HG02943 (cell line): ENCODE data around the gene USP31.

Experiments
- ATAC-seq: cut with Tn5 transposase; IDR thresholded peaks from one replicate; pipeline ENCODE4 v1.9.1; 2021; ENCODE audit warnings: mild to moderate bottlenecking, low read depth, moderate library complexity; ENCODE audit not compliant: unreplicated experiment

USP31 gene

GRCh38 chr16:23069844-23070243, 79.4 kb downstream of the USP31 start:
- ATAC-seq: no peak

- no peak for ATAC-seq
Measured at GRCh38 chr16:23068079-23068736, 81.0 kb downstream of the USP31 start.

- ATAC-seq: no peak
Measured at GRCh38 chr16:23066676-23067075, 82.6 kb downstream of the USP31 start.

- no peak for ATAC-seq
Measured at GRCh38 chr16:23064639-23065038, 84.6 kb downstream of the USP31 start.

- no peak for ATAC-seq
Measured at GRCh38 chr16:23062524-23062923, 86.7 kb downstream of the USP31 start.

GRCh38 chr16:23061669-23062068, 87.6 kb downstream of the USP31 start:
- no peak for ATAC-seq

- ATAC-seq: no peak
Measured at GRCh38 chr16:23060458-23061320, 88.6 kb downstream of the USP31 start.

- no peak for ATAC-seq
Measured at GRCh38 chr16:23059433-23059832, 89.8 kb downstream of the USP31 start.

- no peak for ATAC-seq
Measured at GRCh38 chr16:23058576-23058975, 90.7 kb downstream of the USP31 start.

- ATAC-seq: no peak
Measured at GRCh38 chr16:23057013-23057596, 92.1 kb downstream of the USP31 start.

- no peak for ATAC-seq
Measured at GRCh38 chr16:23055481-23055880, 93.8 kb downstream of the USP31 start.

- ATAC-seq: no peak
Measured at GRCh38 chr16:23052908-23053580, 96.2 kb downstream of the USP31 start.

- ATAC-seq: no peak
Measured at GRCh38 chr16:23052221-23052620, 97.0 kb downstream of the USP31 start.

- no peak for ATAC-seq
Measured at GRCh38 chr16:23051587-23051986, 97.7 kb downstream of the USP31 start.

- ATAC-seq: no peak
Measured at GRCh38 chr16:23048164-23048563, 101.1 kb downstream of the USP31 start.

GRCh38 chr16:23045025-23045424, 104.2 kb downstream of the USP31 start:
- no peak for ATAC-seq

- ATAC-seq: no peak
Measured at GRCh38 chr16:23040246-23040645, 109.0 kb downstream of the USP31 start.

GRCh38 chr16:23039118-23039517, 110.1 kb downstream of the USP31 start:
- no peak for ATAC-seq

GRCh38 chr16:23035240-23035639, 114.0 kb downstream of the USP31 start:
- no peak for ATAC-seq

GRCh38 chr16:23031508-23032098, 117.6 kb downstream of the USP31 start:
- no peak for ATAC-seq
